Measurements from ENCODE around the gene TPGS2. TPM values are rescaled to one million over a fixed set of nuclear protein-coding genes. Genes with fewer than 3 reads are reported as not detected.

TPGS2 gene
- polyA plus RNA-seq, 2 of the 4 experiments (the other 2 are of a cell fraction): 71.9 to 143 TPM

- no peak for TF ChIP-seq RFX5 (IDR thresholded peaks at IDR 0.05)
- no peak for TF ChIP-seq FOXS1 (CRISPR knock-in tag; IDR thresholded peaks at IDR 0.05)
- TF ChIP-seq, protein P1, sequence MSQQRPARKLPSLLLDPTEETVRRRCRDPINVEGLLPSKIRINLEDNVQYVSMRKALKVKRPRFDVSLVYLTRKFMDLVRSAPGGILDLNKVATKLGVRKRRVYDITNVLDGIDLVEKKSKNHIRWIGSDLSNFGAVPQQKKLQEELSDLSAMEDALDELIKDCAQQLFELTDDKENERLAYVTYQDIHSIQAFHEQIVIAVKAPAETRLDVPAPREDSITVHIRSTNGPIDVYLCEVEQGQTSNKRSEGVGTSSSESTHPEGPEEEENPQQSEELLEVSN (IDR thresholded peaks at IDR 0.05; ENCODE audit: borderline replicate concordance, low read depth): no peak
- TF ChIP-seq CHD2 (IDR thresholded peaks at IDR 0.05; ENCODE audit: low read length, partially characterized antibody): no peak
- no peak for TF ChIP-seq FOSL2 (IDR thresholded peaks at IDR 0.05)
- TF ChIP-seq FOSL2 (CRISPR knock-in tag; IDR thresholded peaks at IDR 0.05): no peak
These were observed 43.5 kb upstream of the TPGS2 start (continued) for GRCh38 chr18:36872329-36872728.

- 85% methylated on average over 3 of the region's 3 CpGs for WGBS (ENCODE audit: missing lambda C conversion rate)
- no peak for FAIRE-seq
These were observed 43.0 kb upstream of the TPGS2 start for GRCh38 chr18:36871801-36872200.

GRCh38 chr18:36867056-36867455 lies 38.3 kb upstream of the TPGS2 start:
- H3K4me1 ChIP-seq: no peaks in the 10 kb centered on the region
- no peak for TF ChIP-seq PHF8 (IDR thresholded peaks at IDR 0.05; ENCODE audit: borderline replicate concordance, low read depth)
- TF ChIP-seq ZNF302 (CRISPR knock-in tag; IDR thresholded peaks at IDR 0.05): no peak
- TF ChIP-seq TP53 (CRISPR knock-in tag; IDR thresholded peaks at IDR 0.05): no peak
- TF ChIP-seq RNF2 (IDR thresholded peaks at IDR 0.05; ENCODE audit: borderline replicate concordance, low read depth): no peak
- TF ChIP-seq GATA3 (IDR thresholded peaks at IDR 0.05; ENCODE audit: borderline replicate concordance): no peak
- no peak for TF ChIP-seq RARB (CRISPR knock-in tag; IDR thresholded peaks at IDR 0.05)
- no peak for TF ChIP-seq RAD21 (conservative IDR thresholded peaks at IDR 0.05 in 1 of 2, IDR thresholded peaks at IDR 0.05 in 1 of 2)
- no peak for TF ChIP-seq HOXB5 (CRISPR knock-in tag; IDR thresholded peaks at IDR 0.05)
- TF ChIP-seq RFX5 (IDR thresholded peaks at IDR 0.05): no peak
- TF ChIP-seq POLR2A (IDR thresholded peaks at IDR 0.05; ENCODE audit: low read length): no peak
- TF ChIP-seq JUNB (IDR thresholded peaks at IDR 0.05): no peak
- no peak for TF ChIP-seq CEBPB (IDR thresholded peaks at IDR 0.05)
- TF ChIP-seq CHD4 (IDR thresholded peaks at IDR 0.05; ENCODE audit: borderline replicate concordance): no peak
- no peak for TF ChIP-seq HOXA7 (CRISPR knock-in tag; IDR thresholded peaks at IDR 0.05)
- TF ChIP-seq NFE2L2 (conservative IDR thresholded peaks at IDR 0.05; ENCODE audit: low read length): no peak
- no peak for TF ChIP-seq HMGXB4 (CRISPR knock-in tag; IDR thresholded peaks at IDR 0.05; ENCODE audit: borderline replicate concordance)
- no peak overlapping the region for H3K4me3 ChIP-seq
- H3K4me2 ChIP-seq: no peak overlapping the region
- POLR2A ChIA-PET: no interaction called here
- CTCF ChIA-PET: no interaction called here
- WGBS (ENCODE audit: missing lambda C conversion rate): 61% methylated on average over 1 of the region's 1 CpG
- no peak overlapping the region for H3K27ac ChIP-seq
- DNase-seq (ENCODE audit: low read depth in 1 of 2, low spot score in 1 of 2) (no peak), ATAC-seq (no peak), FAIRE-seq (no peak)
- no peaks in the 10 kb centered on the region for H3K9me3 ChIP-seq

More at GRCh38 chr18:36871801-36872200, 43.0 kb upstream of the TPGS2 start:
- DNase-seq (ENCODE audit: low read depth in 1 of 2, low spot score in 1 of 2) (no peak), ATAC-seq (no peak)
- ChIA-PET POLR2A (no interaction called here), CTCF (no interaction called here)
- no peak overlapping the region for H3K4me2 ChIP-seq
- H3K27ac ChIP-seq: no peak overlapping the region
- H3K4me1 ChIP-seq: no peaks in the 10 kb centered on the region
- no peaks in the 10 kb centered on the region for H3K9me3 ChIP-seq
- TF ChIP-seq KDM1A (IDR thresholded peaks at IDR 0.05; ENCODE audit: low read depth) (no peak), CHD2 (IDR thresholded peaks at IDR 0.05; ENCODE audit: low read length, partially characterized antibody) (no peak)
- H3K4me3 ChIP-seq: no peak overlapping the region

DNA sequence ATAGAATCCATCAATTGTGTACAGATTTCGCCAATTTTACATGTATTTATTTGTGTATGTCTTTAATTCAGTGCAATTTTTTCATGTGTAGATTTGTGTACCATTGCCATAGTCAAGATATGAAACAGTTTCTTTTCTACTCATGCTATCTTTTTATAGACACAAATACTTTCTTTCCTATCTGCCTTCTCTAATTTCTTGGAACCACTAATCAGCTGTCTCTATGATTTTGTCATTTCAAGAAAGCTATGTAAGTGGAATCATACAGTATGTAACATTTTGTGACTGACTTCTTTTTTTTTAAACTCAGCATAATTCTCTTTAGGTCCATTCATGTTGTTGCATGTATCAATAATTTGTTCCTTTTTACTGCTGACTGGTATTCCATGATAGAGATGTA lies 33.4 kb upstream of the TPGS2 start:
- WGBS (ENCODE audit: missing lambda C conversion rate): 91% methylated on average over 1 of the region's 1 CpG
- no peaks in the 10 kb centered on the region for H3K4me1 ChIP-seq
- H3K9me3 ChIP-seq: no peaks in the 10 kb centered on the region
- POLR2A ChIA-PET: no interaction called here
- no peak for FAIRE-seq
- CTCF ChIA-PET: no interaction called here
- H3K4me3 ChIP-seq: no peak overlapping the region
- DNase-seq (ENCODE audit: low read depth in 1 of 2, low spot score in 1 of 2): no peak
- H3K27ac ChIP-seq: no peak overlapping the region
- no peak overlapping the region for H3K4me2 ChIP-seq
- TF ChIP-seq, protein P2, sequence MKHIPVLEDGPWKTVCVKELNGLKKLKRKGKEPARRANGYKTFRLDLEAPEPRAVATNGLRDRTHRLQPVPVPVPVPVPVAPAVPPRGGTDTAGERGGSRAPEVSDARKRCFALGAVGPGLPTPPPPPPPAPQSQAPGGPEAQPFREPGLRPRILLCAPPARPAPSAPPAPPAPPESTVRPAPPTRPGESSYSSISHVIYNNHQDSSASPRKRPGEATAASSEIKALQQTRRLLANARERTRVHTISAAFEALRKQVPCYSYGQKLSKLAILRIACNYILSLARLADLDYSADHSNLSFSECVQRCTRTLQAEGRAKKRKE (CRISPR knock-in tag; IDR thresholded peaks at IDR 0.05; ENCODE audit: low read depth): no peak
- no peak for TF ChIP-seq RCOR1 (IDR thresholded peaks at IDR 0.05; ENCODE audit: low read depth, low read length)
- no peak for TF ChIP-seq JUNB (IDR thresholded peaks at IDR 0.05)
- no peak for TF ChIP-seq HOXA7 (CRISPR knock-in tag; IDR thresholded peaks at IDR 0.05)
- TF ChIP-seq CHD2 (IDR thresholded peaks at IDR 0.05; ENCODE audit: low read length, partially characterized antibody): no peak
- TF ChIP-seq POLR2A (IDR thresholded peaks at IDR 0.05; ENCODE audit: low read length): no peak
- no peak for TF ChIP-seq EHF (CRISPR knock-in tag; IDR thresholded peaks at IDR 0.05)
- no peak for TF ChIP-seq FOSB (CRISPR knock-in tag; IDR thresholded peaks at IDR 0.05)
- no peak for TF ChIP-seq HOXB5 (CRISPR knock-in tag; IDR thresholded peaks at IDR 0.05)
- no peak for TF ChIP-seq ZFP36 (IDR thresholded peaks at IDR 0.05; ENCODE audit: borderline replicate concordance, partially characterized antibody)
- TF ChIP-seq, protein P3, sequence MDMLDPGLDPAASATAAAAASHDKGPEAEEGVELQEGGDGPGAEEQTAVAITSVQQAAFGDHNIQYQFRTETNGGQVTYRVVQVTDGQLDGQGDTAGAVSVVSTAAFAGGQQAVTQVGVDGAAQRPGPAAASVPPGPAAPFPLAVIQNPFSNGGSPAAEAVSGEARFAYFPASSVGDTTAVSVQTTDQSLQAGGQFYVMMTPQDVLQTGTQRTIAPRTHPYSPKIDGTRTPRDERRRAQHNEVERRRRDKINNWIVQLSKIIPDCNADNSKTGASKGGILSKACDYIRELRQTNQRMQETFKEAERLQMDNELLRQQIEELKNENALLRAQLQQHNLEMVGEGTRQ (IDR thresholded peaks at IDR 0.05): no peak
- no peak for TF ChIP-seq HMGXB4 (CRISPR knock-in tag; IDR thresholded peaks at IDR 0.05; ENCODE audit: borderline replicate concordance)
- no peak for ATAC-seq

Data from A549 (cell line).